ENCODE results near the gene PIP5KL1.

GRCh38 chr9:127950513-127951289 is 20.1 kb upstream of the PIP5KL1 start:
- TF ChIP-seq CTCF (conservative IDR thresholded peaks at IDR 0.05; ENCODE audit: low read depth, low read length) (no peak), EZH2 (IDR thresholded peaks at IDR 0.05; ENCODE audit: borderline replicate concordance, low read depth, low read length, poor library complexity, severe bottlenecking) (no peak)

Measured in A673 (cell line).